ENCODE results near the gene RGS13. TPM values are rescaled to one million over a fixed set of nuclear protein-coding genes. Genes with fewer than 3 reads are reported as not detected.

The RGS13 gene
- total and polyA plus RNA-seq, 2 donors (not counting 3 experiments of a cell fraction or from before 2014, with no cell fraction given) = not detected

- dilution Hi-C loops (cut with MboI; ENCODE audit: extremely low pct_ligation_motif_present, low sequenced_read_pairs) (no loop called here), intact Hi-C loops (cut with micrococcal nuclease) (no loop called here)
- no peaks in the 10 kb centered on the region for H4K20me1 ChIP-seq (replicated peaks; ENCODE audit: control insufficient read depth, extremely low read depth, insufficient read depth, low read length)
- ChIA-PET CTCF (interaction anchor here (1.1 to 1.5 kb wide), 3 partner anchors 15 to 152 kb away, joined by 3 to 4 read pairs (median 3); no protein-coding TSS in a partner anchor), POLR2A (no interaction called here)
- DNase-seq (ENCODE audit: low read depth, low spot score) (no peak), FAIRE-seq (no peak)
- no peaks in the 10 kb centered on the region for H3K27me3 ChIP-seq (ENCODE audit: control insufficient read depth in 2 of 2, insufficient read depth in 2 of 2, low read length in 2 of 2)
- no peak overlapping the region for H3K4me3 ChIP-seq (replicated peaks in 1 of 3; ENCODE audit: insufficient read depth in 1 of 3, low read depth in 1 of 3, low read length in 3 of 3)
- no peak overlapping the region for H3K27ac ChIP-seq (ENCODE audit: insufficient read depth, low read depth, low read length)
- H3K9me3 ChIP-seq (replicated peaks; ENCODE audit: control insufficient read depth, insufficient read depth, low read length) = no peaks in the 10 kb centered on the region
- TF ChIP-seq CTCF (IDR thresholded peaks at IDR 0.05; ENCODE audit: extremely low read depth in 1 of 2, insufficient read depth in 1 of 2, low read depth in 1 of 2, low read length in 2 of 2) = no peak
- TF ChIP-seq JUN (IDR thresholded peaks at IDR 0.05; ENCODE audit: borderline replicate concordance, insufficient read depth, insufficient read length, low read depth) = no peak
- TF ChIP-seq MYC (IDR thresholded peaks at IDR 0.05; ENCODE audit: low read depth, low read length) = no peak
- no peak for TF ChIP-seq POLR2AphosphoS5 (IDR thresholded peaks at IDR 0.05; ENCODE audit: insufficient read depth, low read depth, low read length)
- no peak for TF ChIP-seq MAX (IDR thresholded peaks at IDR 0.05; ENCODE audit: insufficient read depth, insufficient read length)
- no peak for TF ChIP-seq EZH2 (IDR thresholded peaks at IDR 0.05; ENCODE audit: borderline replicate concordance, low read depth, low read length, severe bottlenecking)
- no peak for TF ChIP-seq FOS (IDR thresholded peaks at IDR 0.05; ENCODE audit: borderline replicate concordance, insufficient read depth, low read length)
- no peak for TF ChIP-seq GATA2 (IDR thresholded peaks at IDR 0.05; ENCODE audit: insufficient read depth, insufficient read length, low read depth, low read length)
- no peaks in the 10 kb centered on the region for H3K9me1 ChIP-seq (replicated peaks; ENCODE audit: control insufficient read depth, extremely low read depth, insufficient read depth, low read length)
- H3K4me1 ChIP-seq (ENCODE audit: control insufficient read depth, extremely low read depth, insufficient read depth, low read length) = no peaks in the 10 kb centered on the region
- BruUV-seq (replicated peaks) = no TSS peak
- H3K4me2 ChIP-seq (ENCODE audit: insufficient read depth, low read length) = no peak overlapping the region
- H2AFZ ChIP-seq (ENCODE audit: low read depth, low read length) = no peak overlapping the region
- H3K9ac ChIP-seq (replicated peaks; ENCODE audit: extremely low read depth, insufficient read depth, low read length) = no peak overlapping the region
- H3K36me3 ChIP-seq (ENCODE audit: control insufficient read depth in 2 of 2, extremely low read depth in 1 of 2, insufficient read depth in 2 of 2, low read length in 2 of 2) = no peaks in the 10 kb centered on the region
- H3K79me2 ChIP-seq (ENCODE audit: control insufficient read depth, insufficient read depth, low read length) = no peaks in the 10 kb centered on the region
These were observed 6.3 kb upstream of the RGS13 start for GRCh38 chr1:192629612-192630011.

Measured in endothelial cell of umbilical vein (primary cell).